Natural killer cell (primary cell): Measurements from ENCODE around the gene KCNE4. TPM values are rescaled to one million over a fixed set of nuclear protein-coding genes. Genes with fewer than 3 reads are reported as not detected.

Experiments
- ATAC-seq, 3 donors: fragments of 150-1000 bp in 2 of 3; fragments of 200-7000 bp in 1 of 3; cut with Tn5 transposase; 1 replicate in 1 of 3; 2 replicates in 2 of 3; pipeline ENCODE4 v1.10.0; 2021; ENCODE audit warnings: mild to moderate bottlenecking in 2 of 3, moderate library complexity in 2 of 3
- DNase-seq, 2 donors: peaks; one replicate each; pipeline versions ENCODE4 v3.0.0 to v3.0.0-alpha.2; 2013 to 2021; ENCODE audit warnings: mixed read lengths in 1 of 2
- H3K27ac ChIP-seq: one replicate; pipeline ENCODE4 v1.5.1; 2013; ENCODE audit warnings: mild to moderate bottlenecking, low read length
- H3K27me3 ChIP-seq: one replicate; pipeline ENCODE4 v1.6.1; 2013; ENCODE audit warnings: low read length; ENCODE audit not compliant: control insufficient read depth, insufficient read depth
- H3K36me3 ChIP-seq: one replicate; pipeline ENCODE4 v1.6.1; 2013; ENCODE audit warnings: low read length; ENCODE audit not compliant: control insufficient read depth, insufficient read depth
- H3K4me1 ChIP-seq: one replicate; pipeline ENCODE4 v1.6.1; 2013; ENCODE audit warnings: low read length; ENCODE audit not compliant: control insufficient read depth, insufficient read depth
- H3K4me3 ChIP-seq: one replicate; pipeline ENCODE4 v1.5.1; 2013; ENCODE audit warnings: low read length
- H3K9me3 ChIP-seq: one replicate; pipeline ENCODE4 v1.6.1; 2013; ENCODE audit warnings: low read length; ENCODE audit not compliant: control insufficient read depth, insufficient read depth
- H3K27ac Mint-ChIP-seq, 2 donors: one replicate each; pipeline ENCODE4 v1.8.0; 2022; ENCODE audit warnings: mild to moderate bottlenecking in 2 of 2, mixed read lengths in 2 of 2, moderate library complexity in 1 of 2
- H3K27me3 Mint-ChIP-seq, 2 donors: one replicate each; pipeline ENCODE4 v1.8.0; 2022; ENCODE audit warnings: low read depth in 2 of 2, mixed read lengths in 2 of 2
- H3K36me3 Mint-ChIP-seq: one replicate; pipeline ENCODE4 v1.8.0; 2022; ENCODE audit warnings: mixed read lengths
- H3K4me1 Mint-ChIP-seq, 2 donors: one replicate each; pipeline ENCODE4 v1.8.0; 2022; ENCODE audit warnings: mixed read lengths in 2 of 2
- H3K4me3 Mint-ChIP-seq: one replicate; pipeline ENCODE4 v1.8.0; 2022; ENCODE audit warnings: mild to moderate bottlenecking, moderate library complexity, mixed read lengths
- H3K9me3 Mint-ChIP-seq, 2 donors: one replicate each; pipeline ENCODE4 v1.8.0; 2022; ENCODE audit warnings: mixed read lengths in 2 of 2
- WGBS: methylation state at CpG from one replicate; pipeline ENCODE4 v1.1.7; 2013; ENCODE audit warnings: missing lambda C conversion rate; ENCODE audit not compliant: insufficient coverage; 5-methylcytosine and 5-hydroxymethylcytosine counted together
- intact Hi-C: fragments of 100-400 bp; cut with micrococcal nuclease; formaldehyde crosslinking; loops from one replicate; pipeline ENCODE4 v1.14.2; 2022
- total RNA-seq, 4 donors: library from RNA; stranded (reverse); fragments of 120-200 nt in 1 of 4; gene quantifications; one replicate each; pipeline versions ENCODE4 v1.2.3 to v1.2.4, GENCODE V29; 2013 to 2022
- TF ChIP-seq, protein P1 (sequence below): fragments of 200-600 bp; IDR thresholded peaks from one replicate; pipeline ENCODE4 v1.8.0; 2022; ENCODE audit warnings: antibody characterized with exemption

The KCNE4 gene
- total RNA-seq, 3 donors from 2014 or later (not counting 1 experiment from before 2014, with no cell fraction given), result not detected

DNA sequence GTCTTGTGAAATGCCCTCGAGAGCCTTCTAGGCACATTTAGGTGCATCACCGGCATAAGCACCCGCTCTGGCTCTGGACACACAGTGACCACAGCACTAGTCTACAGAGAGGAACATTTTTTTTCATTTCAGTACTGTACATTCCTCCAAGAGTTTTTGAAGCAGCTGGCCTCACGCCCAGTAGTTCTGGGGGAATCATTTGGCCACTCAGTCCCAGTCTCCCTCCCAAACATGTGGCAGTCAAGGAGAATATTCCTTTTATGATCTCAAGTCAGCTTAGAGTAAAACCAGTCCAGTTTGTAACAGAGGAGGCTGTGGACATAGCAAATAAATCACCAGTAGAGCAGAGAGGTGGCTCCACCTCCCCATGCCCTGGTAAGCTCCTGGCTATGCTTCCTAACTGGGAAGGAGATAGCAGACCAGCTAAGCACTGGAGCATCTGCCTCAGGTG lies 48.1 kb downstream of the KCNE4 start:
- Histone ChIP-seq H3K9me3 (no peaks in the 10 kb centered on the region), H3K4me3 (no peak overlapping the region), H3K27ac (no peak overlapping the region), H3K36me3 (no peaks in the 10 kb centered on the region), H3K4me1 (peaks cover 9% of the 10 kb centered on the region), H3K27me3 (no peaks in the 10 kb centered on the region)
- no peak overlapping the region for H3K27ac Mint-ChIP-seq
- intact Hi-C loops, result no loop called here
- H3K36me3 Mint-ChIP-seq, result no peaks in the 10 kb centered on the region
- no peaks in the 10 kb centered on the region for H3K4me1 Mint-ChIP-seq
- no peak overlapping the region for H3K4me3 Mint-ChIP-seq
- H3K27me3 Mint-ChIP-seq, result no peaks in the 10 kb centered on the region
- TF ChIP-seq, protein P1, sequence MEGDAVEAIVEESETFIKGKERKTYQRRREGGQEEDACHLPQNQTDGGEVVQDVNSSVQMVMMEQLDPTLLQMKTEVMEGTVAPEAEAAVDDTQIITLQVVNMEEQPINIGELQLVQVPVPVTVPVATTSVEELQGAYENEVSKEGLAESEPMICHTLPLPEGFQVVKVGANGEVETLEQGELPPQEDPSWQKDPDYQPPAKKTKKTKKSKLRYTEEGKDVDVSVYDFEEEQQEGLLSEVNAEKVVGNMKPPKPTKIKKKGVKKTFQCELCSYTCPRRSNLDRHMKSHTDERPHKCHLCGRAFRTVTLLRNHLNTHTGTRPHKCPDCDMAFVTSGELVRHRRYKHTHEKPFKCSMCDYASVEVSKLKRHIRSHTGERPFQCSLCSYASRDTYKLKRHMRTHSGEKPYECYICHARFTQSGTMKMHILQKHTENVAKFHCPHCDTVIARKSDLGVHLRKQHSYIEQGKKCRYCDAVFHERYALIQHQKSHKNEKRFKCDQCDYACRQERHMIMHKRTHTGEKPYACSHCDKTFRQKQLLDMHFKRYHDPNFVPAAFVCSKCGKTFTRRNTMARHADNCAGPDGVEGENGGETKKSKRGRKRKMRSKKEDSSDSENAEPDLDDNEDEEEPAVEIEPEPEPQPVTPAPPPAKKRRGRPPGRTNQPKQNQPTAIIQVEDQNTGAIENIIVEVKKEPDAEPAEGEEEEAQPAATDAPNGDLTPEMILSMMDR, result no peak
- no peaks in the 10 kb centered on the region for H3K9me3 Mint-ChIP-seq
- DNase-seq (no peak), ATAC-seq (no peak)
- WGBS, result 60% methylated on average over 3 of the region's 4 CpGs

DNA sequence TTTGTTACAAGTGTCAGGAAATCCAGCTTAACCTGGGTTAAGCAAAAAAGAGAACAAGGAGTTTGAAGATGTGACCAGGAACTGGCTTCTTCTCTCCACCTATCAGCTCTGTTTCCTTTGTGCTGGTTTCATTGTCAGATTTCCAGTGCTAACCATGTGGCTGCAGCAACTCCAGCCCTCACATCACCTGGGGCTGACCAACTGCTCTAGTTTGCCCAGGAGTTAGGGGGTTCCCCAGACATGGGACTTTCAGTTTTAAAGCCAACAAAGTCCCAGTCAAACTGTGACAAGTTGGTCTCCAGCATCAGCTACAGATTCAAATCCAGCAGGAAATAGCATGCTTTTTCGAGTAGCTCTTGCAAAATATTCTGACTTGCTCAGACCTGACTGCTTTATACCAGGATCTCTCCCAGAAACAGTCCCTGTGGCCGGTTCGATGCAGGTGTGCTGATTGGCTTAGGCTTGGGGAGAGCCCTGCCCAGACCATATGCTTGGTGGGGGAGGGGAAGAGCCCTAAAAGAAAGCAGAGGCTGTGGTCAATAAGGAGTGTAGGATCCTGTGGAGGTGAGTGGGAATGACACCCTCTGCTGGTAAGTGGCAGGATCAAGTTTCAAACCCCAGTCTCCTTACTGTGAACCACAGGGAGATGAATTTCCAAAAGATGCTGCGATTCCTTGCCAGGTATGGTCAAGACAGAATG lies 49.5 kb downstream of the KCNE4 start:
- H3K4me3 ChIP-seq, result no peak overlapping the region
- H3K9me3 Mint-ChIP-seq, result no peaks in the 10 kb centered on the region
- 88% methylated on average over 4 of the region's 4 CpGs for WGBS
- ATAC-seq, result no peak
- no peak overlapping the region for H3K27ac ChIP-seq
- no peak overlapping the region for H3K4me3 Mint-ChIP-seq
- H3K27me3 Mint-ChIP-seq, result no peaks in the 10 kb centered on the region
- DNase-seq, result no peak
- H3K4me1 Mint-ChIP-seq, result no peaks in the 10 kb centered on the region
- H3K36me3 Mint-ChIP-seq, result no peaks in the 10 kb centered on the region
- H3K36me3 ChIP-seq, result no peaks in the 10 kb centered on the region
- H3K27me3 ChIP-seq, result no peaks in the 10 kb centered on the region
- H3K9me3 ChIP-seq, result no peaks in the 10 kb centered on the region
- no peak overlapping the region for H3K27ac Mint-ChIP-seq
- peaks cover 9% of the 10 kb centered on the region for H3K4me1 ChIP-seq
- TF ChIP-seq, protein P1, result no peak
- intact Hi-C loops, result no loop called here

DNA sequence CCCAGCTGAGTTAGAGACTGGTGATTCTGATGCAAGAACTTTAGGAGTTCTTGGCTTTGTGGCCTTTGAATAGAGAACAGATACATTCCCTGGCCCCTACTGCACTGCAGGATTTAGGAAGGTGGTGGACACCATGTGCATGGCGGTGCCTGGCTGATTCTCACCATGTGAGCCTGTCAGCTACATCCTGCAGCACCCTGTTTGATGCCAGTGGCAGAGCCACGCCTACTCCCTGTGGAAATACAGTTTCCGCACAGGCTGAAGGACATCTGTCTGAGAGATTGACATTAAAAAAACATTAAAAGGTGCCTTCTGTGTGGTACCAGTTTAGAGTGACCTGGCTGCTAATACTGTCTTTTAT lies 50.0 kb downstream of the KCNE4 start:
- DNase-seq (no peak), ATAC-seq (no peak)
- Histone ChIP-seq H3K27ac (no peak overlapping the region), H3K36me3 (no peaks in the 10 kb centered on the region), H3K4me3 (no peak overlapping the region), H3K4me1 (peaks cover 9% of the 10 kb centered on the region), H3K27me3 (no peaks in the 10 kb centered on the region), H3K9me3 (no peaks in the 10 kb centered on the region)
- WGBS, result 80% methylated on average over 3 of the region's 3 CpGs
- Mint-ChIP-seq H3K4me1 (no peaks in the 10 kb centered on the region), H3K27ac (no peak overlapping the region), H3K27me3 (no peaks in the 10 kb centered on the region), H3K36me3 (no peaks in the 10 kb centered on the region), H3K4me3 (no peak overlapping the region), H3K9me3 (no peaks in the 10 kb centered on the region)
- intact Hi-C loops, result no loop called here
- TF ChIP-seq, protein P1, result no peak

DNA sequence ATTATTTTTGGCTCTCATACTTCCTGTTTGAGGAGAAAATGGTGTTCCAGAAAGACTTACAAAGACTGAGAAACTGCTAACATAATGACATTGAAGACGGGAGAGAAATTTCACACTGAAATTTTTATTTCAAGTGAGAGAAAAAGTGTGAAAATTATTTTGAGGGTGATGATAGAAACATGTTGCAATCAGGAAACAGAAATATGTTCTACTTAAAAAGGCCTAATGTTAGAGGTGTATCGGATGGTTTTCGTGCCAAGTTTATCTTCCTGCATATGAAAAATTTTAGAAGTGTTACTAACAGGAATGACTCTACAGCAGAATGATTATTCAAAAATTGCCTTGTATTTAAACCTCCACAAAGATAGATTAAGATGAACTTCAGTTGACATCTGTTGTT lies 50.5 kb downstream of the KCNE4 start:
- Mint-ChIP-seq H3K27me3 (no peaks in the 10 kb centered on the region), H3K9me3 (no peaks in the 10 kb centered on the region), H3K4me1 (no peaks in the 10 kb centered on the region), H3K36me3 (no peaks in the 10 kb centered on the region), H3K4me3 (no peak overlapping the region), H3K27ac (no peak overlapping the region)
- WGBS, result 72% methylated on average over 3 of the region's 3 CpGs
- peaks cover 9% of the 10 kb centered on the region for H3K4me1 ChIP-seq
- H3K27me3 ChIP-seq, result no peaks in the 10 kb centered on the region
- intact Hi-C loops, result no loop called here
- TF ChIP-seq, protein P1, result no peak
- H3K36me3 ChIP-seq, result no peaks in the 10 kb centered on the region
- DNase-seq (no peak), ATAC-seq (peak in 1 of 3 donors; percentile 22)
- no peak overlapping the region for H3K27ac ChIP-seq
- H3K9me3 ChIP-seq, result no peaks in the 10 kb centered on the region
- no peak overlapping the region for H3K4me3 ChIP-seq
